OCI-LY1 (cell line): Measurements from ENCODE around the gene SH3RF3.

Source experiments
- H2AFZ ChIP-seq: fragments of 200-600 bp; sonication (generic), shearing (Covaris generic); 2 replicates; pipeline ENCODE4 v1.6.0; 2014; ENCODE audit warnings: antibody characterized with exemption, mild to moderate bottlenecking, low read length
- H3F3A ChIP-seq: fragments of 200-600 bp; sonication (generic), shearing (Covaris generic); 2 replicates; pipeline ENCODE4 v1.6.0; 2014; ENCODE audit warnings: mild to moderate bottlenecking, antibody characterized with exemption, low read length, moderate library complexity; ENCODE audit not compliant: insufficient read depth
- H3K27ac ChIP-seq: fragments of 200-600 bp; sonication (generic); 2 replicates; pipeline ENCODE4 v1.5.1; 2014; ENCODE audit warnings: low read length, mixed run types, mild to moderate bottlenecking, low read depth; ENCODE audit not compliant: poor library complexity, severe bottlenecking
- H3K27me3 ChIP-seq: fragments of 200-600 bp; sonication (generic); 2 replicates; pipeline ENCODE4 v1.6.0; 2014; ENCODE audit warnings: antibody characterized with exemption, mild to moderate bottlenecking, low read length, moderate library complexity; ENCODE audit not compliant: insufficient read depth
- H3K36me3 ChIP-seq: fragments of 200-600 bp; sonication (generic); 2 replicates; pipeline ENCODE4 v1.6.1; 2014; ENCODE audit warnings: mild to moderate bottlenecking, antibody characterized with exemption, low read length, moderate library complexity, mixed read lengths; ENCODE audit not compliant: insufficient read depth
- H3K4me1 ChIP-seq: fragments of 200-600 bp; sonication (generic); 2 replicates; pipeline ENCODE4 v1.5.1; 2014; ENCODE audit warnings: mild to moderate bottlenecking, low read length, moderate library complexity; ENCODE audit not compliant: insufficient read depth, severe bottlenecking
- H3K4me2 ChIP-seq: fragments of 200-600 bp; sonication (generic), shearing (Covaris generic); 2 replicates; pipeline ENCODE4 v1.6.1; 2014; ENCODE audit warnings: low read length
- H3K4me3 ChIP-seq: fragments of 200-600 bp; sonication (generic); 2 replicates; pipeline ENCODE4 v1.5.1; 2014; ENCODE audit warnings: low read length, low read depth, mild to moderate bottlenecking, mixed read lengths; ENCODE audit not compliant: poor library complexity, severe bottlenecking
- H3K79me2 ChIP-seq: fragments of 200-600 bp; shearing (Covaris generic); 2 replicates; pipeline ENCODE4 v1.6.1; 2016; ENCODE audit warnings: mixed run types, low read length, mixed read lengths; ENCODE audit not compliant: insufficient read depth
- H3K9ac ChIP-seq: fragments of 200-600 bp; sonication (generic), shearing (Covaris generic); 2 replicates; pipeline ENCODE4 v1.6.1; 2014; ENCODE audit warnings: mild to moderate bottlenecking, low read length, mixed read lengths
- H3K9me2 ChIP-seq: fragments of 200-600 bp; sonication (generic), shearing (Covaris generic); 2 replicates; pipeline ENCODE4 v1.6.1; 2014; ENCODE audit warnings: low read depth, mild to moderate bottlenecking, low read length, mixed read lengths
- H3K9me3 ChIP-seq: fragments of 200-600 bp; shearing (Covaris generic); 2 replicates; pipeline ENCODE4 v1.6.1; 2014; ENCODE audit warnings: low read length, mixed read lengths
- H4K20me1 ChIP-seq: fragments of 200-600 bp; sonication (generic), shearing (Covaris generic); 2 replicates; pipeline ENCODE4 v1.6.0; 2016; ENCODE audit warnings: mild to moderate bottlenecking, low read length; ENCODE audit not compliant: insufficient read depth
- CTCF ChIP-seq: fragments of 200-600 bp; sonication (generic), shearing (Covaris generic); IDR thresholded peaks from 2 replicates; pipeline ENCODE4 v1.5.1; 2017; ENCODE audit warnings: mild to moderate bottlenecking, antibody characterized with exemption, low read length, moderate library complexity, mixed read lengths
- EZH2 ChIP-seq: fragments of 200-600 bp; sonication (generic), shearing (Covaris generic); IDR thresholded peaks from 2 replicates; pipeline ENCODE4 v1.8.0; 2017; ENCODE audit warnings: borderline replicate concordance, mixed run types, mild to moderate bottlenecking, antibody characterized with exemption, low read length, moderate library complexity, mixed read lengths

The SH3RF3 gene

GRCh38 chr2:109322111-109322510, 193.1 kb downstream of the SH3RF3 start:
- Histone ChIP-seq H3K27me3 (no peaks in the 10 kb centered on the region), H3K4me1 (no peaks in the 10 kb centered on the region), H3K27ac (no peak overlapping the region), H3K9me3 (no peaks in the 10 kb centered on the region), H3K4me2 (no peak overlapping the region), H3K9ac (no peak overlapping the region), H4K20me1 (no peaks in the 10 kb centered on the region), H3K9me2 (no peaks in the 10 kb centered on the region), H2AFZ (no peak overlapping the region), H3F3A (no peaks in the 10 kb centered on the region), H3K4me3 (no peak overlapping the region), H3K36me3 (no peaks in the 10 kb centered on the region), H3K79me2 (no peaks in the 10 kb centered on the region)
- TF ChIP-seq EZH2 = no peak
- no peak for TF ChIP-seq CTCF

- Histone ChIP-seq H3K9ac (no peak overlapping the region), H3K27ac (no peak overlapping the region), H3K9me3 (no peaks in the 10 kb centered on the region), H3K4me1 (no peaks in the 10 kb centered on the region), H3K4me3 (no peak overlapping the region), H3K79me2 (no peaks in the 10 kb centered on the region), H3K36me3 (no peaks in the 10 kb centered on the region), H3K9me2 (no peaks in the 10 kb centered on the region), H3K27me3 (no peaks in the 10 kb centered on the region), H3F3A (no peaks in the 10 kb centered on the region), H4K20me1 (no peaks in the 10 kb centered on the region), H2AFZ (no peak overlapping the region), H3K4me2 (no peak overlapping the region)
- no peak for TF ChIP-seq CTCF
- TF ChIP-seq EZH2 = no peak
Measured at GRCh38 chr2:109322641-109323040, 193.6 kb downstream of the SH3RF3 start.

GRCh38 chr2:109324861-109325260, 195.9 kb downstream of the SH3RF3 start:
- no peak overlapping the region for H3K27ac ChIP-seq
- no peaks in the 10 kb centered on the region for H3K4me1 ChIP-seq
- H3K9me2 ChIP-seq = no peaks in the 10 kb centered on the region
- H3F3A ChIP-seq = no peaks in the 10 kb centered on the region
- no peak overlapping the region for H3K9ac ChIP-seq
- H3K4me3 ChIP-seq = no peak overlapping the region
- no peaks in the 10 kb centered on the region for H3K9me3 ChIP-seq
- H3K4me2 ChIP-seq = no peak overlapping the region
- no peaks in the 10 kb centered on the region for H4K20me1 ChIP-seq
- no peak overlapping the region for H2AFZ ChIP-seq
- H3K36me3 ChIP-seq = no peaks in the 10 kb centered on the region
- TF ChIP-seq CTCF (no peak), EZH2 (no peak)
- no peaks in the 10 kb centered on the region for H3K79me2 ChIP-seq
- H3K27me3 ChIP-seq = no peaks in the 10 kb centered on the region
